A549 (cell line): ENCODE results near the gene ZBTB1. TPM values are rescaled to one million over a fixed set of nuclear protein-coding genes. Genes with fewer than 3 reads are reported as not detected.

Experiments
- ATAC-seq, 2 experiments: fragments of 200-7000 bp in 1 of 2; fragments of >200 bp in 1 of 2; cut with Nextera tagmentation in 1 of 2; cut with Tn5 transposase in 1 of 2; 3 replicates each; pipeline versions ENCODE4 v1.8.0 to v1.9.1; 2018 to 2020; ENCODE audit warnings: mild to moderate bottlenecking in 1 of 2, moderate library complexity in 1 of 2
- CTCF ChIA-PET: fragments of 300-600 bp; sonication (Branson Sonifier 250); formaldehyde crosslinking; extraction: SDS; loops from one replicate; lab custom pipeline; 2021; ENCODE audit warnings: antibody characterized with exemption, inconsistent platforms; lab: Yijun Ruan, JAX
- POLR2A ChIA-PET: fragments of 350-600 bp; formaldehyde crosslinking; extraction: SDS; loops from one replicate; lab custom pipeline; 2021; ENCODE audit warnings: antibody characterized with exemption, inconsistent platforms; lab: Yijun Ruan, JAX
- DNase-seq, 2 experiments: peaks; one replicate each; pipeline versions ENCODE4 v3.0.0 to v3.0.0-alpha.2; 2011 to 2016; ENCODE audit warnings: low read depth in 1 of 2, low spot score in 1 of 2
- FAIRE-seq: peaks from 2 replicates; lab custom pipeline; 2011; peaks lifted over from hg19 to GRCh38; lab: Jason Lieb, UNC
- H3K27ac ChIP-seq, 2 experiments: fragments of >200 bp; sonication (Bioruptor Twin); formaldehyde crosslinking; 3 replicates each; pipeline ENCODE4 v1.5.1; 2016 to 2017
- H3K4me1 ChIP-seq: fragments of >200 bp; sonication (Bioruptor Twin); formaldehyde crosslinking; 3 replicates; pipeline ENCODE4 v1.6.1; 2016
- H3K4me2 ChIP-seq: fragments of >200 bp; sonication (Bioruptor Twin); formaldehyde crosslinking; 3 replicates; pipeline ENCODE4 v1.6.1; 2016
- H3K4me3 ChIP-seq: fragments of >200 bp; sonication (Bioruptor Twin); formaldehyde crosslinking; 3 replicates; pipeline ENCODE4 v1.5.1; 2016
- H3K9me3 ChIP-seq: fragments of >200 bp; sonication (Bioruptor Twin); formaldehyde crosslinking; 3 replicates; pipeline ENCODE4 v1.6.1; 2016
- BCL3 ChIP-seq: fragments of >200 bp; sonication (Bioruptor Twin); formaldehyde crosslinking; IDR thresholded peaks from 3 replicates; pipeline ENCODE4 v1.6.1; 2016
- CTCF ChIP-seq: fragments of >200 bp; sonication (Bioruptor Twin); formaldehyde crosslinking; IDR thresholded peaks from 3 replicates; pipeline ENCODE4 v1.5.1; 2016
- EHF ChIP-seq: fragments of 250-450 bp; sonication (Bioruptor Pico); IDR thresholded peaks from 2 replicates; pipeline ENCODE4 v1.5.0; 2020; ENCODE audit warnings: mild to moderate bottlenecking
- EP300 ChIP-seq, 2 experiments: fragments of >200 bp; sonication (Bioruptor Twin); formaldehyde crosslinking; IDR thresholded peaks; 2 replicates in 1 of 2; 3 replicates in 1 of 2; pipeline ENCODE4 v1.6.1; 2016 to 2017
- HES2 ChIP-seq: fragments of >200 bp; sonication (Bioruptor Twin); formaldehyde crosslinking; IDR thresholded peaks from 2 replicates; pipeline ENCODE4 v1.6.1; 2016
- HMGXB4 ChIP-seq: fragments of 250-450 bp; sonication (Bioruptor Pico); IDR thresholded peaks from 2 replicates; pipeline ENCODE4 v1.5.0; 2021; ENCODE audit warnings: mild to moderate bottlenecking, moderate library complexity, borderline replicate concordance
- HOXA7 ChIP-seq: fragments of 250-450 bp; sonication (Bioruptor Pico); IDR thresholded peaks from 2 replicates; pipeline ENCODE4 v1.5.0; 2020; ENCODE audit warnings: mild to moderate bottlenecking, moderate library complexity
- JUN ChIP-seq, 2 experiments: fragments of >200 bp; sonication (Bioruptor Twin); formaldehyde crosslinking; IDR thresholded peaks; 2 replicates in 1 of 2; 3 replicates in 1 of 2; pipeline ENCODE4 v1.6.1; 2016 to 2017
- MAFK ChIP-seq: fragments of 450-650 bp; IDR thresholded peaks from 2 replicates; pipeline ENCODE4 v1.6.1; 2014; ENCODE audit not compliant: partially characterized antibody
- NR3C1 ChIP-seq: fragments of >200 bp; sonication (Bioruptor Twin); formaldehyde crosslinking; IDR thresholded peaks from 3 replicates; pipeline ENCODE4 v1.6.1; 2017
- SREBF2 ChIP-seq: fragments of 450-650 bp; IDR thresholded peaks from 2 replicates; pipeline ENCODE4 v1.6.1; 2014; ENCODE audit warnings: mild to moderate bottlenecking, moderate library complexity
- USF2 ChIP-seq: fragments of 450-650 bp; IDR thresholded peaks from 2 replicates; pipeline ENCODE4 v1.6.1; 2014; ENCODE audit warnings: antibody characterized with exemption
- ZFP36 ChIP-seq: fragments of 450-650 bp; IDR thresholded peaks from 2 replicates; pipeline ENCODE4 v1.6.1; 2014; ENCODE audit warnings: borderline replicate concordance; ENCODE audit not compliant: partially characterized antibody
- ZNF302 ChIP-seq: fragments of 250-450 bp; sonication (Bioruptor Pico); IDR thresholded peaks from 2 replicates; pipeline ENCODE4 v1.9.0; 2021; ENCODE audit warnings: inconsistent platforms, mild to moderate bottlenecking, moderate library complexity
- WGBS: methylation state at CpG from one replicate; pipeline ENCODE4 v1.1.6; 2017; ENCODE audit errors: missing lambda C conversion rate; 5-methylcytosine and 5-hydroxymethylcytosine counted together
- polyA plus RNA-seq, 4 experiments: library from polyadenylated mRNA; depleted of rRNA in 3 of 4; stranded (reverse); fragments of >200 nt; fragmentation: RNase III in 1 of 4; extraction: RNeasy Plus Mini Kit Qiagen cat#74134 plus additional on column Dnase treatment in 1 of 4; gene quantifications; 2 replicates in 3 of 4; 3 replicates in 1 of 4; pipeline ENCODE4 v1.2.3, GENCODE V29; 2011 to 2017

ZBTB1 gene
- polyA plus RNA-seq, 2 of the 4 experiments (the other 2 are of a cell fraction) = 33.8 to 37.1 TPM

GRCh38 chr14:64542836-64543201 is 38.2 kb downstream of the ZBTB1 start:
- POLR2A ChIA-PET = interaction anchor here (1.1 kb wide), 1 partner anchor 26 kb away, joined by 3 read pairs; no protein-coding TSS in a partner anchor
- ATAC-seq (no peak), FAIRE-seq (no peak), DNase-seq (no peak)
- Histone ChIP-seq H3K4me1 (peaks cover 20% of the 10 kb centered on the region; the same call in 2 of the 3 replicates), H3K9me3 (peaks cover 11% of the 10 kb centered on the region; the same call in 2 of the 3 replicates), H3K27ac (peak overlapping the region; percentile 18; a peak in 1 of 6 replicates), H3K4me3 (peak overlapping the region; percentile 45), H3K4me2 (peak overlapping the region; percentile 83)
- CTCF ChIA-PET = interaction anchor here (2.6 to 12.4 kb wide), 3 partner anchors 88 to 219 kb away, joined by 8 to 182 read pairs (median 9); no protein-coding TSS in a partner anchor
- WGBS = 36% methylated on average over 4 of the region's 4 CpGs
- TF ChIP-seq MAFK (peak; percentile 82), HOXA7 (CRISPR knock-in tag) (no peak), CTCF (no peak)

- peaks cover 11% of the 10 kb centered on the region; the same call in 2 of the 3 replicates for H3K9me3 ChIP-seq
- ChIA-PET CTCF (interaction anchor here (0.7 to 12.4 kb wide), 4 partner anchors 86 to 217 kb away, joined by 3 to 182 read pairs (median 8); no protein-coding TSS in a partner anchor), POLR2A (no interaction called here)
- peak overlapping the region; percentile 83 for H3K4me2 ChIP-seq
- peak overlapping the region; percentile 45 for H3K4me3 ChIP-seq
- TF ChIP-seq NR3C1 (no peak), JUN (IDR thresholded peaks at IDR 0.05) (no peak), USF2 (no peak), EP300 (IDR thresholded peaks at IDR 0.05) (no peak), EHF (CRISPR knock-in tag) (no peak), HMGXB4 (CRISPR knock-in tag) (no peak), HES2 (no peak), ZFP36 (no peak), ZNF302 (CRISPR knock-in tag) (no peak)
- peaks cover 21% of the 10 kb centered on the region; the same call in 2 of the 3 replicates for H3K4me1 ChIP-seq
- FAIRE-seq (no peak), ATAC-seq (no peak), DNase-seq (no peak)
- no peak overlapping the region for H3K27ac ChIP-seq
- 88% methylated on average over 5 of the region's 5 CpGs for WGBS
Observed at GRCh38 chr14:64544607-64545312, 40.2 kb downstream of the ZBTB1 start.

- no peaks in the 10 kb centered on the region for H3K9me3 ChIP-seq
- peak overlapping the region; percentile 49 for H3K4me2 ChIP-seq
- H3K4me1 ChIP-seq = peaks cover 16% of the 10 kb centered on the region; the same call in 2 of the 3 replicates
- 93% methylated on average over 1 of the region's 1 CpG for WGBS
- no peak overlapping the region for H3K4me3 ChIP-seq
- TF ChIP-seq BCL3 (no peak), MAFK (peak; percentile 4), SREBF2 (no peak)
- POLR2A ChIA-PET = interaction anchor here (1.2 kb wide), 1 partner anchor 9 kb away, joined by 4 read pairs; the partner anchor contains the start of gene HSPA2
- CTCF ChIA-PET = interaction anchor here (1.0 to 1.7 kb wide), 4 partner anchors 8 to 343 kb away, joined by 3 to 7 read pairs (median 4); partner anchors contain the start of gene HSPA2
- no peak overlapping the region for H3K27ac ChIP-seq
- no peak for FAIRE-seq
- ATAC-seq = no peak
- DNase-seq = no peak
Observed at GRCh38 chr14:64549016-64549415, 44.4 kb downstream of the ZBTB1 start.
